ENCODE measurements around the gene GPHA2.
A peak's percentile ranks its signal among the peaks of the same experiment; 100 is the strongest.

The GPHA2 gene

DNA sequence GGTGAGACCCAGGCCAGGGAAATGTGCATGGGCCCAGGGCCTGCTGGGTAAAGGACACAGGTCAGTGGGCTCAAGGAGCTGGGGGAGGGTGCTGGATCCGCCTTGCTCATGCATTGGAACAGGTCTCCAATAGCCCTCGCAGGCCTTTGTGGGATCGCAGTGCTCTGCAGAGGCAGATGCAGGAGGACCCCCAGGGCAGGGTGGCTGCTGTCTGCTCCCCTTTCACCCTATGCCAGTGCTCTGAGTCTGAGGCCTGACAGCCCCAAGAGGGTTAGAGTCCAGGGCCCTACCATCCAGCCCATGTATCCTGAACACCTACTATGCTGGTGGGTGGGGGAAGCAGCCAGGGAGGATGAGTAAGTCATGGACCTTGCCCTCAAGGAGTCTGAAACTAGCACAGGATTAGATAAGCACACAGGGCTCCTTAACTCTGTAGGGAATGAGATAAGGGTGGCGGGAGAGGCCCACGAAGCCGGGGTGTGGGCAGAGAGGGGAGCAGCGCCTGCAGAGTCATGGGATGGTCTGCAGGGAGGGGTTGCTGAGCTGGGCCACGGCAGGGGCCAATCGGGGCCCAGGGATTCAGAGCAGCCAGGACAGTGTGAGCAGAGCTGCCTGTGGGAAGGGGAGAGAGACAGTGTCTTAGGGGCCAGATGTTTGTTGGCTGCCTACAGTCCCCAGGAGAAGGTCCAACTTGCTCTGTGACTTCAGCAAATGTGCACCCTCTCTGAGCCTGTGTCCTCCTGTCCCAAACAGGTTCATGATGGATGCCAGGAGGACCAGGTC is 46.8 kb downstream of the GPHA2 start:
- DNase-seq, result no peak

DNA sequence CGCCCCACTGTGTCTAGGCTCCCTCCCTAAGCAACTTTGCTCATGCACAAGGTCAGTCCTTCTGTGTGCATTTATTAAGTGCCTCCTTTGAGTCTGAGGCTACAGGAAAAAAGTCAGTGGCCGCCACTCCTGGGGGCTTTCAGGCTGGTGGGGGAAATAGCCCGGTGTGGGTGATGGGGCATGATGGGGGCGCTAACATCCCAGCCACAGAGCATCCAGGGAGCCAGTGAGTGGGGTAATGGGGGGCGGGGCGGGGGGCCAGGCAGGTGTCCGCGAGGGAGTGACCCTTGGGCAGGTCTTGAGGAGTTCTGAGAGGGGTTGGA is 47.3 kb downstream of the GPHA2 start:
- no peak for DNase-seq

DNA sequence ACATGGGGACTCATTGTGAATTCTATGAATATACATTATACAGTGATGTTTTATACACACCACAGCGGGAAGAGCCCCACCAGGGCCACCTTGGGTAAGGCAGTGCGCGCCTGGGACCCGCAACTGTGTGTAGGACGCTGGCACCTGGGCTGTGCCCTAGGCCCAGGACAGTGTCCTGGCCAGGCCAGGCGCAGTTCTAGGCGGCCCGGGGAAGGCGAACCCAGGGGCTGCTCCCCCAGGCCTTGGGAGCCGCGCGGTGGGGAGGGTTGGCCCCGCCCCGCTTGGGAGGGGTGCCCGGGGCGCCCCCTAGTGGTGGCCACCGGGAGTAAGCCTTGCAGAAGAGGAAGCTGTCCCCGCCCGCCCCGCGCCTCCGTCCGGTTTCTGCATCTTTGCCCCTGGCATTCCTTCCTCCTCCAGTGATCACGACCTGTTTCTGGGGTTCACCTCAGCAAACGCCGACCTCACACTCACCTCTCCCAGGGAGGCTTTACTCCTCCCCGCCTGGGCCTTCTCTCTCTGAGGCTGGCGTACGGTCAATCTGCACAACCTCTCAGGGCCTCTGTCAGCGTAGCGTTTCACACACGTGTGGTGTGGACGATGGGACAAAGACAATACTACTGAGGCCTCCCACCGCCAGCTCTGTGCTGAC is 47.8 kb downstream of the GPHA2 start:
- DNase-seq, result peak; percentile 52

DNA sequence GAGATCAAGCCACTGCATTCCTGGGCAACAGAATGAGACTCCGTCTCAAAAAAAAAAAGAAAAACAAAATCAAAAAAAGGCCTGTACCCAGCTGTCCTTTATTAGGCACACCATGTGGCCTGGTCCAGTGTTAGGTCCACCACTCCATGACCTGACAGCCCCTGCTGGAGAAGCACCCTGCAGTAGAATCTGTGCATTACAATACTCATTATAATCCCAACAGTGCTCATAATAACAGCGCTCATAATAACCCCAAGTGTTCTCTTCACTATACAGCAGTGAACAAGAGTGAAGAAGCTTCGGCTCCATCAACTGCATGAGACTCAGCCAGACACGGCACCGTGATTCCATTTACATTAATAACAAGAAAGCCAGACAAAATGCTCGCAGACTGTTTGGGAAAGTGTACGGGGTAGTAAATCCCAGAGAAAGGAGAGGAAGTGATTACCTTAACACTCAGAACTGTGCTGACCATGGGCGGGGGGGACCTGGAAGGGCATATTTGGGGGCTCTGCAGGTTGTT is 48.4 kb downstream of the GPHA2 start:
- DNase-seq, result no peak

DNA sequence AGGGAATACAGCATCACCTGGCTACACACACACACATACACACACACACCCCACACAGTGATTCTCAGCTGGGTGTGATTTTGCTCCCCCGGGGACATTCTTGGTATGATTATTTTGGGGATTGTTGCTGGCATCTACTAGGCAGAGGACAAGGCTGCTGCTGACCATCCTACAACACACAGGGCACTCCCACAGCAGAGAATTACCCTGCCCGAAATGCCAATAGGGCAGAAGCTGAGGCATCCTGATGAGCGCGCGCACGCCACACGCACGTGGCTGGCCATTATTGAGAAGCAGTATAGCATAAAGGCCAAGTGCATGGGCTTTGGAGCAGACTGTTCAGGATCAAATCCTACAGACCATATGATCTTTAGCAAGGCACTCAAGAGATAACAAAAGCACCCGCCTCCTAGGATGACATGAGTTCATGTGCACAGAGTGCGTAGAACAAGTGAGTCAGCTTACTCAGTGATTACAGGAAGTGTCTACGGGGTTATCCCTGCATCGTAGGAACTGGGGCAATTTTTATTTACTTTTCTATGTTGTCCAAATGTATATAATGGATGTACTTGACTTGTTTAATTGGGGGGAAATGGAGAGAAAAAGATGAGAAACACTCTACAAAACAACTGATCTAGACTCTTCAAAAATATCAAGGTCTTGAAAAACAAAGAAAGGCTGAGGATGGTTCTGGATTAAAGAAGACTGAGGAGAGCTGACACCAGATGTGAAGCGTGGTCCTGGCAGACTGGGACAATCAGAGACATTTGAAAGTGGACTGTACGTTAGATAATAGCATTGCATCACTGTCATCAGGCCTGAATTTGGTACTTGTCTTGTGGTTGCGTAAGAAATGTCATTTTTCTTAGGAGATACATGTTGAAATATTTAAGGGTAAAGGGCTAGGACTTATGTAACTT is 50.1 kb downstream of the GPHA2 start:
- DNase-seq, result no peak
